Vagina (tissue), 2 donors: ENCODE results near the gene MS4A13. TPM values are rescaled to one million over a fixed set of nuclear protein-coding genes. Genes with fewer than 3 reads are reported as not detected.

Source experiments
- DNase-seq, 2 donors: peaks; one replicate each; pipeline ENCODE4 v3.0.0-alpha.2; 2017; ENCODE audit errors: extremely low spot score in 2 of 2
- H3K27ac ChIP-seq: fragments of 200-600 bp; sonication (generic); one replicate; pipeline ENCODE4 v1.5.1; 2019
- H3K27me3 ChIP-seq: fragments of 200-600 bp; sonication (generic); one replicate; pipeline ENCODE4 v1.5.1; 2019
- H3K36me3 ChIP-seq, 2 donors: fragments of 200-600 bp; sonication (generic); one replicate each; pipeline ENCODE4 v1.5.1; 2017 to 2019
- H3K4me1 ChIP-seq: fragments of 200-600 bp; sonication (generic); one replicate; pipeline ENCODE4 v1.5.1; 2019
- H3K4me3 ChIP-seq, 2 donors: fragments of 200-600 bp; sonication (generic); 1 replicate in 1 of 2; 2 replicates in 1 of 2; pipeline ENCODE4 v1.5.1; 2016 to 2019
- H3K9me3 ChIP-seq: fragments of 200-600 bp; sonication (generic); one replicate; pipeline ENCODE4 v1.5.1; 2019
- CTCF ChIP-seq, 3 experiments: fragments of 450-650 bp in 2 of 3; fragments of 200-600 bp in 1 of 3; sonication (generic) in 1 of 3; IDR thresholded peaks; one replicate each; pipeline ENCODE4 v1.5.1; 2017 to 2019; ENCODE audit warnings: antibody characterized with exemption in 3 of 3, mild to moderate bottlenecking in 2 of 3, moderate library complexity in 2 of 3
- POLR2A ChIP-seq, 2 donors: fragments of 450-650 bp; IDR thresholded peaks; one replicate each; pipeline ENCODE4 v1.6.1; 2017; ENCODE audit warnings: antibody characterized with exemption in 2 of 2, mild to moderate bottlenecking in 2 of 2, moderate library complexity in 2 of 2
- POLR2AphosphoS5 ChIP-seq, 2 donors: sonication (generic); formaldehyde crosslinking; IDR thresholded peaks; one replicate each; pipeline ENCODE4 v1.9.0; 2017; ENCODE audit warnings: antibody characterized with exemption in 2 of 2, mild to moderate bottlenecking in 2 of 2, low read depth in 1 of 2; ENCODE audit not compliant: insufficient read depth in 1 of 2
- intact Hi-C: fragments of 100-400 bp; cut with DNase I; formaldehyde crosslinking; loops from one replicate; pipeline ENCODE4 v1.15.1; 2023
- total RNA-seq: library from RNA; depleted of rRNA; stranded (reverse); fragments of >200 nt; gene quantifications from one replicate; pipeline ENCODE4 v1.2.3, GENCODE V29; 2016

The MS4A13 gene
- total RNA-seq, 1 donor from 2014 or later = not detected

- intact Hi-C loops = no loop called here
- Histone ChIP-seq H3K4me3 (no peak overlapping the region), H3K27me3 (no peaks in the 10 kb centered on the region), H3K27ac (no peak overlapping the region), H3K9me3 (no peaks in the 10 kb centered on the region), H3K36me3 (no peaks in the 10 kb centered on the region), H3K4me1 (no peaks in the 10 kb centered on the region)
- TF ChIP-seq POLR2A (IDR thresholded peaks at IDR 0.05) (no peak), CTCF (IDR thresholded peaks at IDR 0.05) (no peak), POLR2AphosphoS5 (IDR thresholded peaks at IDR 0.05; ENCODE audit: insufficient read depth in 1 of 2, low read depth in 1 of 2) (no peak)
- no peak for DNase-seq
These were observed 28.9 kb downstream of the MS4A13 start for GRCh38 chr11:60544077-60544476.

- Histone ChIP-seq H3K36me3 (no peaks in the 10 kb centered on the region), H3K9me3 (no peaks in the 10 kb centered on the region), H3K4me3 (no peak overlapping the region), H3K4me1 (no peaks in the 10 kb centered on the region), H3K27me3 (no peaks in the 10 kb centered on the region), H3K27ac (no peak overlapping the region)
- intact Hi-C loops = no loop called here
- DNase-seq = no peak
- TF ChIP-seq CTCF (IDR thresholded peaks at IDR 0.05) (no peak), POLR2A (IDR thresholded peaks at IDR 0.05) (no peak), POLR2AphosphoS5 (IDR thresholded peaks at IDR 0.05; ENCODE audit: insufficient read depth in 1 of 2, low read depth in 1 of 2) (no peak)
These were observed 46.1 kb downstream of the MS4A13 start for GRCh38 chr11:60561254-60561653.

- intact Hi-C loops = no loop called here
- H3K27me3 ChIP-seq = no peaks in the 10 kb centered on the region
- TF ChIP-seq CTCF (IDR thresholded peaks at IDR 0.05) = no peak
- no peak for TF ChIP-seq POLR2A (IDR thresholded peaks at IDR 0.05)
- TF ChIP-seq POLR2AphosphoS5 (IDR thresholded peaks at IDR 0.05; ENCODE audit: insufficient read depth in 1 of 2, low read depth in 1 of 2) = no peak
- H3K36me3 ChIP-seq = no peaks in the 10 kb centered on the region
- no peaks in the 10 kb centered on the region for H3K9me3 ChIP-seq
- H3K4me3 ChIP-seq = no peak overlapping the region
- no peaks in the 10 kb centered on the region for H3K4me1 ChIP-seq
- DNase-seq = no peak
- H3K27ac ChIP-seq = no peak overlapping the region
These were observed 48.5 kb downstream of the MS4A13 start for GRCh38 chr11:60563553-60564235.

- intact Hi-C loops = no loop called here
- no peak overlapping the region for H3K27ac ChIP-seq
- H3K9me3 ChIP-seq = no peaks in the 10 kb centered on the region
- no peaks in the 10 kb centered on the region for H3K36me3 ChIP-seq
- TF ChIP-seq POLR2A (IDR thresholded peaks at IDR 0.05) (no peak), CTCF (IDR thresholded peaks at IDR 0.05) (no peak), POLR2AphosphoS5 (IDR thresholded peaks at IDR 0.05; ENCODE audit: insufficient read depth in 1 of 2, low read depth in 1 of 2) (no peak)
- no peaks in the 10 kb centered on the region for H3K27me3 ChIP-seq
- DNase-seq = no peak
- H3K4me3 ChIP-seq = no peak overlapping the region
- H3K4me1 ChIP-seq = no peaks in the 10 kb centered on the region
These were observed 51.6 kb downstream of the MS4A13 start for GRCh38 chr11:60566776-60567175.

GRCh38 chr11:60570970-60571369, 55.8 kb downstream of the MS4A13 start:
- H3K36me3 ChIP-seq = no peaks in the 10 kb centered on the region
- no peak for DNase-seq
- no peaks in the 10 kb centered on the region for H3K27me3 ChIP-seq
- no peak for TF ChIP-seq CTCF (IDR thresholded peaks at IDR 0.05)
- TF ChIP-seq POLR2AphosphoS5 (IDR thresholded peaks at IDR 0.05; ENCODE audit: insufficient read depth in 1 of 2, low read depth in 1 of 2) = no peak
- TF ChIP-seq POLR2A (IDR thresholded peaks at IDR 0.05) = no peak
- H3K27ac ChIP-seq = no peak overlapping the region
- intact Hi-C loops = no loop called here
- no peaks in the 10 kb centered on the region for H3K4me1 ChIP-seq
- no peaks in the 10 kb centered on the region for H3K9me3 ChIP-seq
- H3K4me3 ChIP-seq = no peak overlapping the region
